ENCODE results near the gene PPP2R5A. TPM values are rescaled to one million over a fixed set of nuclear protein-coding genes. Genes with fewer than 3 reads are reported as not detected.
A peak's percentile ranks its signal among the peaks of the same experiment; 100 is the strongest.

PPP2R5A gene
- total and polyA plus RNA-seq, 5 donors, result 53.1 to 72.0 (median 61.2) TPM

DNA sequence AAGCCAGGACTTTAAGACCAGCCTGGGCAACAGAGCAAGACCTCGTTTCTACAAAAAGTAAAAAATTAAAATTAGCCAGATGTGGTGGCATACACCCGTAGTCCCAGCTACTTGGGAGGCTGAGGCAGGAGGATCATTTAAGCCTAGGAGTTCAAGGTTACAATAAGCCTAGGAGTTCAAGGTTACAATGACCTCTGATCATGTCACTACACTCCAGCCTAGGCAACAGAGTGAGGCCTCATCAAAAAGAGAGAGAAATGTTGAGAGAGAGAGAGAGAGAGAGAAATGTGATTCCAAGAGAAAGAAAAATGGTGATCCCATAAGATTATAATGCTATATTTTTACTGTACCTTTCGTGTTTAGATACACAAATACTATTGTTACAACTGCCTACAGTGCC lies 69.3 kb downstream of the PPP2R5A start:
- Histone ChIP-seq H3K9me3 (ENCODE audit: control insufficient read depth, low read length) (no peaks in the 10 kb centered on the region), H3K27me3 (ENCODE audit: control insufficient read depth, insufficient read depth) (no peaks in the 10 kb centered on the region), H3K4me1 (ENCODE audit: control insufficient read depth, insufficient read depth, low read length) (no peaks in the 10 kb centered on the region), H3K4me3 (ENCODE audit: low read length) (no peak overlapping the region), H3K27ac (ENCODE audit: low read length) (no peak overlapping the region)
- WGBS, result 95% methylated on average over 3 of the region's 3 CpGs
- ATAC-seq, result no peak
- intact Hi-C loops (cut with DNase I), result no loop called here
- DNase-seq, result no peak

DNA sequence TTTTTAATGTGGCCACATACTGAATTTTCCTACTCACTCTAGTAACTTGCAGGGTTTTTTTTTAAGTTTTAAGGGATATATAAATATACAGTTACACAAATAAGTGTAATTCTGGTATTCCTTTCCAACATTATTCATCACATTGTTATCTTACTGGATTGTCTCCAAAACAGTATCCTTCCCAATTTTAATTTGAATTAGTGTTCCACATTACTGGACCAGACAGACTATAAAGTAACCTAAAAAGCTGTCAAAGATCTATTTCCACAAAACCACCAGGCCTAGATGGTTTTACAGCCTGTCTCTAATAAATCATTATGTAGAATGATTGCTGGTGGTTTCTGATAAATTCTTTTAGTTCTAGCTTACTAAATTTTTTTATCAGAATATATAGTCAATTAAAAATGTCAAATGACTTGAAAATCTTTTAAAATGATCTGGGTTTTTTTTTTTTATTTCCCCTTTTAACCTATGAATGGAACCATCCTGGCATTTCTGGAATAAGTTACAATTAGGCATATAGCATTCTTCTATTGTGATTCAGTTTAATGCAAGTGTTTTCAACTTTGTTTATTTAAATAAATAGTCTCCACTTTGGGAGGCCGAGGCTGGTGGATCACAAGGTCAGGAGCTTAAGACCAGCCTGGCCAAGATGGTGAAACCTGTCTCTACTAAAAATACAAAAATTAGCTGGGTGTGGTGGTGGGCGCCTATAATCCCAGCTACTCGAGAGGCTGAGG lies 70.2 kb downstream of the PPP2R5A start:
- H3K4me3 ChIP-seq (ENCODE audit: low read length), result no peak overlapping the region
- DNase-seq (no peak), ATAC-seq (no peak)
- H3K27ac ChIP-seq (ENCODE audit: low read length), result no peak overlapping the region
- no peaks in the 10 kb centered on the region for H3K27me3 ChIP-seq (ENCODE audit: control insufficient read depth, insufficient read depth)
- no peaks in the 10 kb centered on the region for H3K4me1 ChIP-seq (ENCODE audit: control insufficient read depth, insufficient read depth, low read length)
- 93% methylated on average over 3 of the region's 3 CpGs for WGBS
- H3K9me3 ChIP-seq (ENCODE audit: control insufficient read depth, low read length), result no peaks in the 10 kb centered on the region
- intact Hi-C loops (cut with DNase I), result no loop called here

DNA sequence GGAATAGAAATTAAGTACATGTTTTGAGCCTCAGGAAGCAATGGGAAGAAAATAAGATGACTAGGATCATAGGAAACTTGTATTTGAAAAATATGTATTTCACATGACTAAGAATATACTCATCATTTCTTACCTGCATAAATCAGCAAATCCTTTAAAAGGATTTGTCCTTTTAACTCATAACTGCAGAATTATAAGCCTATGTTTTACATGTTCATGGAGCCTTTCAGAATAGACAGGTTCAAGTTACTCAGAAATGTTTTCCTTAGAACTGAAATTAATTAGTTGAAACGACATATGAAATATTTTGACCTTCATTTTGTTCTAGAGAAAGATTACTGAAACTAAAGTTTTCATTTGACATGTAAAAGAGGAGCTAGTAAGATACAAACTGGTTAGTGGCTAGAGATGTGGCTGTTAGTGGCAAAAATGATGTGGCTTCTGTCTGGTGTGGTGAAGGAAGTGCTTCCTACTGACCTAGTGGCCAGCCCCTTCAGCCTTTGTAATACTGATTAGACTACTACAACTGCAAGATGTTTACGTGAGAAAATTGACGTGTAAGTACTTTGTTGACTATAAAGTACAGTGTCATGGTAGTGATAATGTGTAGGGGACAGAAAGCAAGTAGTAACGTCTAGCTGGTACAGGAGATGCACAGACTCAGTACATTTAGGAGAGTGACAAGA lies 74.7 kb downstream of the PPP2R5A start:
- ATAC-seq (no peak), DNase-seq (no peak)
- Histone ChIP-seq H3K4me3 (ENCODE audit: low read length) (no peak overlapping the region), H3K27me3 (ENCODE audit: control insufficient read depth, insufficient read depth) (no peaks in the 10 kb centered on the region), H3K27ac (ENCODE audit: low read length) (no peak overlapping the region), H3K4me1 (ENCODE audit: control insufficient read depth, insufficient read depth, low read length) (no peaks in the 10 kb centered on the region), H3K9me3 (ENCODE audit: control insufficient read depth, low read length) (no peaks in the 10 kb centered on the region)
- intact Hi-C loops (cut with DNase I), result loop anchor here in 1 of 4 donors (10.0 kb wide), 1 partner anchor 95 kb away; no protein-coding TSS in a partner anchor
- 79% methylated on average over 4 of the region's 4 CpGs for WGBS

DNA sequence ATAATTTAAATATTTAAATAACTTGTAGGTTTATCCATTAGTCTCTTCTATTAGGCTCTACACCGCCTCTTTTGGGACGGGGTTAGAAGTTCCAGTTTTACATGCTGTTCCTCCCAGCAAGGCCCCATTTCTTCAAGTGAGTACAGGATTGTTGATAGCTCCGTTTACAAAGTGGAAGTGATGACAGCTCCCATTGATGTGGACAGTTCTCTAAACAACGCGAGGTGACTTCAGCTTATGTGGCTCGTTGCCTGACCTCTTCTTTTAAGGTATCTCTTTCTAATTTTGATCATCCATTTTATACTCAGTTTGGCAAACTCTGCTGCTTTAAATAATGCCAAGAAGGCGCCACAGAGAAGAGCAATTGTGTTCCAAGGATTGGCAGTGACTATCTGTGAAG lies 79.8 kb downstream of the PPP2R5A start:
- no peak overlapping the region for H3K4me3 ChIP-seq (ENCODE audit: low read length)
- no peak for DNase-seq
- ATAC-seq, result peak; percentile 61 to 73
- intact Hi-C loops (cut with DNase I), result loop anchor here (5.0 to 10.0 kb wide), 4 partner anchors 90 to 303 kb away; no protein-coding TSS in a partner anchor
- 44% methylated on average over 7 of the region's 7 CpGs for WGBS
- H3K27me3 ChIP-seq (ENCODE audit: control insufficient read depth, insufficient read depth), result no peaks in the 10 kb centered on the region
- H3K27ac ChIP-seq (ENCODE audit: low read length), result no peak overlapping the region
- H3K9me3 ChIP-seq (ENCODE audit: control insufficient read depth, low read length), result no peaks in the 10 kb centered on the region
- no peaks in the 10 kb centered on the region for H3K4me1 ChIP-seq (ENCODE audit: control insufficient read depth, insufficient read depth, low read length)

DNA sequence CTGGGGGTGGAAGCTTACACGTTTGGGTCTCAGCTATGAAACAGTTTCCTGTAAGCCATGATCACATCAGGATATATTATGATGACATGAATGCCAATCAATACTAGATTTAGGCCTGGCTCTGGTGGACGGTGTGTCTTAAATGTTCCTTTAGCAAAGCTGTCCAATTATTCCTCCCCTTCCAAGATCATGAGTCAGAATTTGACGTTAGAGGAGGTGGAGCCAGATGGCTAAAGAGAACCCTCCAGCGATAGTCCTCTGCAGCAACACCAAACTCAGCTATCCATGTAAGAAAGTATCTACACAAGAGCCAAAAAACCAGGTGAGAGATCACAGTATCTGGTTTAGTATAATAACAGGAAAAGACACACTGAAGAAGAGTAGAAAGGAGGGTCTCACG lies 81.7 kb downstream of the PPP2R5A start:
- no peaks in the 10 kb centered on the region for H3K4me1 ChIP-seq (ENCODE audit: control insufficient read depth, insufficient read depth, low read length)
- intact Hi-C loops (cut with DNase I), result loop anchor here (5.0 to 10.0 kb wide), 4 partner anchors 88 to 305 kb away; no protein-coding TSS in a partner anchor
- no peak overlapping the region for H3K27ac ChIP-seq (ENCODE audit: low read length)
- ATAC-seq, result peak; percentile 10 to 11
- H3K4me3 ChIP-seq (ENCODE audit: low read length), result no peak overlapping the region
- no peaks in the 10 kb centered on the region for H3K27me3 ChIP-seq (ENCODE audit: control insufficient read depth, insufficient read depth)
- WGBS, result 58% methylated on average over 5 of the region's 5 CpGs
- H3K9me3 ChIP-seq (ENCODE audit: control insufficient read depth, low read length), result no peaks in the 10 kb centered on the region
- no peak for DNase-seq

DNA sequence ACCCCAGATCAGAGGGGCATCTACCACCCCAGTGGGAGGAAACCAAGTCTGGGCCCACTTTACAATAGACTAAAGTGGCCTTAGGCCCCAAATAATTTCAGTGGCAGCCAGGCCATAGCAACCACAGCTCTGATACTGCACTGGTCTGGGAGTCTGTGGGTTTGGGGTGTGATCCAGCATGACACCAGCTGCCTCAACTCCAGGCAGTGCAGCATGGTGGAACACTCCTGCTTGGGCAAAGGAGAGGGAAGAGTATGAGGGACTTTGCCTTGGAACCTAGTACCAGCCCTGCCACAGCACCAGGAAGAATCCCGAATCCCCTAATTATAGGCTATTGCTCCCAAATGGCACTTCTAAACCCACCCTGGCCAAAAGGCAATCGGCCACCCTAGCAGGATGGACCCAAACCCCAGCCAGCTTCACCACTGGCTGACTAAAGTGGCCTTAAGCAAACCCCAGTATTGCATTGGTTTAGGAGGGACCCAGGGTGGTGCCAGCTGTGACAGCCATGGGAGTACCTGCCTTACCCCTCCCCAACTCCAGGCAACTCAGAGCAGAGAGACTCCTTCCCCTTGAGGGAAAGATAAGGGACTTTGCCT lies 82.4 kb downstream of the PPP2R5A start:
- Histone ChIP-seq H3K9me3 (ENCODE audit: control insufficient read depth, low read length) (no peaks in the 10 kb centered on the region), H3K4me1 (ENCODE audit: control insufficient read depth, insufficient read depth, low read length) (no peaks in the 10 kb centered on the region), H3K4me3 (ENCODE audit: low read length) (no peak overlapping the region), H3K27me3 (ENCODE audit: control insufficient read depth, insufficient read depth) (no peaks in the 10 kb centered on the region), H3K27ac (ENCODE audit: low read length) (no peak overlapping the region)
- no peak for DNase-seq
- ATAC-seq, result peak; percentile 42 to 57
- intact Hi-C loops (cut with DNase I), result loop anchor here (5.0 to 10.0 kb wide), 4 partner anchors 87 to 305 kb away; no protein-coding TSS in a partner anchor
- WGBS, result 66% methylated on average over 2 of the region's 2 CpGs

DNA sequence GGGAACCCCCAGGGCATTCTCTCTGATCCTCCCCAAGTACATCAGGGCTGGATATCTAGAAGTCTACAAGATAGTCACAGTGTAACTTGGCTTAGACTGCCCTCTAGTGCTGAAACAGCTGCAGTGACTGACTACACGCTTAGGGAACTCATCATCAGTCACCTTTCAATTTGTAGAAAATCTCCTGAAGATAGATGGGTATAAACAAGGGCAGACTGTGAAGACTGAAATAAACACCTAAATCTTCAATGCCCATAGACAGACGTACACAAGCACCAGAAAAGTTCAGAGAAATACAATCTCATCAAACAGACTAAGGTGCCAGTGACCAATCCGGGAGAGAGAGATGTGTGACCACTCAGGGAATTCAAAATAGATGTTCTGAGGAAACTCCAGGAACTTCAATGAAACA lies 82.9 kb downstream of the PPP2R5A start:
- intact Hi-C loops (cut with DNase I), result loop anchor here (5.0 to 10.0 kb wide), 4 partner anchors 87 to 306 kb away; no protein-coding TSS in a partner anchor
- H3K27ac ChIP-seq (ENCODE audit: low read length), result no peak overlapping the region
- 77% methylated on average over 3 of the region's 3 CpGs for WGBS
- ATAC-seq (peak; percentile 75 to 88), DNase-seq (peak in 1 of 3 donors; percentile 35)
- H3K4me1 ChIP-seq (ENCODE audit: control insufficient read depth, insufficient read depth, low read length), result no peaks in the 10 kb centered on the region
- H3K9me3 ChIP-seq (ENCODE audit: control insufficient read depth, low read length), result no peaks in the 10 kb centered on the region
- H3K4me3 ChIP-seq (ENCODE audit: low read length), result no peak overlapping the region
- H3K27me3 ChIP-seq (ENCODE audit: control insufficient read depth, insufficient read depth), result no peaks in the 10 kb centered on the region

DNA sequence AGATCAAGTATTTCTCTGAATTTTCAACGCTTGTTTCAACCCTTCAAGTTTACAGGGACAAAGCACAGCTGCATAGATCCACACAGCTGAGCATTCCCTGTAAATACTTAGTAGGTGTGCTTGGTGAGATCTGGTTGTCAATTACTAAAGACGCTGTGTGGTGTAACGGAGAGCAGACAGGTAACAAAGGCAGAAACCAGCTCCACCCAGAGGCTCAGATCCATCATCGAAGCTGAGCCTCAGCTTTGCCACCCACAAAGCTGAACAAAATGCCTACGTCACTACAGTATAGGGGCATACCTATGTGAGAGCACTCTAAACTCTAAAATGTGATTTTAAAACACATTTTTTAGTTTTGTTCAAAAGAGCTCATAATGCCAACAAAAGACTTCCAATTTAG lies 90.8 kb downstream of the PPP2R5A start:
- Histone ChIP-seq H3K9me3 (ENCODE audit: control insufficient read depth, low read length) (no peaks in the 10 kb centered on the region), H3K4me1 (ENCODE audit: control insufficient read depth, insufficient read depth, low read length) (no peaks in the 10 kb centered on the region), H3K4me3 (ENCODE audit: low read length) (no peak overlapping the region), H3K27ac (ENCODE audit: low read length) (no peak overlapping the region), H3K27me3 (ENCODE audit: control insufficient read depth, insufficient read depth) (no peaks in the 10 kb centered on the region)
- no peak for ATAC-seq
- intact Hi-C loops (cut with DNase I), result loop anchor here in 1 of 4 donors (10.0 kb wide), 1 partner anchor 79 kb away; no protein-coding TSS in a partner anchor
- WGBS, result 89% methylated on average over 5 of the region's 5 CpGs
- DNase-seq, result no peak

DNA sequence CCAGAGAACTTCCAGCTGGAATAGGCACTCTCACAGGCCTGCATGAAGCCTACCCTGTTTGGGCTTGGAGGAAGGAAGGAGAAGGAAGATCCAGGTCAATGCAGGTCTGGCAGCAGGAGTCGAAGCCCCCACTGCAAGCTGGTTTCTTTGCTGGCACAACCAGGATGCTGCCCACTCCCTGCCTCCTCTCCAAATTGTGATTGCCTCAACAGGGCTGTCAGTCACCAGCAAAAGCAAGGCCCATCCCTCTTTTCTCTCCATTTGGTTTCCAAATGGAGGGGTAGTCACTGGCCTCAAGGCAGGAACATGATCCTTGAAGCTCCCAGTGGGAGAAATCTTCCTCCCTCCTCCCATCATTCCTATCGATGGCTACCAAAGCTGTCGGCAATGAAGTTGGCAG lies 92.4 kb downstream of the PPP2R5A start:
- DNase-seq (no peak), ATAC-seq (no peak)
- Histone ChIP-seq H3K9me3 (ENCODE audit: control insufficient read depth, low read length) (no peaks in the 10 kb centered on the region), H3K4me3 (ENCODE audit: low read length) (no peak overlapping the region), H3K4me1 (ENCODE audit: control insufficient read depth, insufficient read depth, low read length) (no peaks in the 10 kb centered on the region), H3K27ac (ENCODE audit: low read length) (no peak overlapping the region), H3K27me3 (ENCODE audit: control insufficient read depth, insufficient read depth) (no peaks in the 10 kb centered on the region)
- intact Hi-C loops (cut with DNase I), result loop anchor here in 1 of 4 donors (10.0 kb wide), 1 partner anchor 77 kb away; no protein-coding TSS in a partner anchor
- 93% methylated on average over 3 of the region's 3 CpGs for WGBS

DNA sequence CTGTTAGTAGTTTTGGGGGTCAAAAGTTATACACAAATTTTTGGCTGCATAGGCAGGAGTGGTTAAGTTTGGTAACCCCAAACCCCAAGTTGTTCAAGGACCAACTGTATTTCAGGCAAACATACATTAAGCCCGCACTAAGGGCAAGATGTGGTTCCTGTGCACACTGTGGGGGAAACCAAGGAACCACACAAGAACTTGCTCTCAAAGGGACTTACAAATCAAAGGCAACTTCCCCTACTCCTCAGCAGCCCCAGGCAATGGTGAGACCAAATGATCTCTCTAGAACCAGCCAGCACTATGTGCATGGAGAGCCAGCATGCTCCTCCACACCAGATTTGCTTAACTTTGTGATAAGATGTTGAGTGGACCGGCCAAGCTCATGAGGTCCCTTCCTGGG lies 94.2 kb downstream of the PPP2R5A start:
- no peak overlapping the region for H3K27ac ChIP-seq (ENCODE audit: low read length)
- H3K9me3 ChIP-seq (ENCODE audit: control insufficient read depth, low read length), result no peaks in the 10 kb centered on the region
- no peak overlapping the region for H3K4me3 ChIP-seq (ENCODE audit: low read length)
- intact Hi-C loops (cut with DNase I), result loop anchor here in 1 of 4 donors (10.0 kb wide), 1 partner anchor 75 kb away; no protein-coding TSS in a partner anchor
- no peaks in the 10 kb centered on the region for H3K27me3 ChIP-seq (ENCODE audit: control insufficient read depth, insufficient read depth)
- DNase-seq (no peak), ATAC-seq (no peak)
- WGBS, result 93% methylated on average over 2 of the region's 2 CpGs
- no peaks in the 10 kb centered on the region for H3K4me1 ChIP-seq (ENCODE audit: control insufficient read depth, insufficient read depth, low read length)

Data from right cardiac atrium (tissue), 5 donors.